Measurements from ENCODE around the gene SHISAL2A.

SHISAL2A gene

DNA sequence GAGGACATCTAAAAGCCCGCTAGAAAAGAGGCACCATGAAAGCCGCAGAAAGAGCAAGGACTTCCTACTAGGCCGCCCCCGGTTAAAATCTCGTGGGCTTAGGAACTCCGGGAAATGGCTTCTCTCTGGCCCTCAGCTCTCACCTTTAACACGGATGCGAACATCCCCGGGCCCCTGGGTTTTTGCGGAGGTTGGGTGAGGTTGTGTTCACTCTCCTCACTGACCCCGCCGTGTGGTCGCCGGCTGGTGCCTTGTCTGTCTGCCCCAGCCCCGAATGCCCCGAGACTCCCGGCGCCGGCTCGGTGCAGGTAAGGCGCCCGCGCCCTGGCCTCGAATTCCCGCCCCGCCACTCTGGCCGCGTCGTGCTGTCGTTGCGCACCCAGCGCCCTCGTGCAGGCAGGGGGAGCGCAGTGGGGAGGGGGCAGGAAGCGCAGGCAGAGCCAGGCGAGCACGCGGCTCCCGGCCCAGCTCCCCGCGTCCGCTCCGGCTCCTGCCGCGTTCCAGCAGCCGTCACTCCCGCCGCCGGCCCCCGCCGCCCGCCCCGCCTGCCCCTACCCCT, at the start of gene SHISAL2A:
Gene SHISAL2A, plus strand, starts transcription at position 437 of the 559 bp plus-strand sequence. CDS start 326 bp downstream, outside the sequence.
- peak; percentile 81 for DNase-seq

DNA sequence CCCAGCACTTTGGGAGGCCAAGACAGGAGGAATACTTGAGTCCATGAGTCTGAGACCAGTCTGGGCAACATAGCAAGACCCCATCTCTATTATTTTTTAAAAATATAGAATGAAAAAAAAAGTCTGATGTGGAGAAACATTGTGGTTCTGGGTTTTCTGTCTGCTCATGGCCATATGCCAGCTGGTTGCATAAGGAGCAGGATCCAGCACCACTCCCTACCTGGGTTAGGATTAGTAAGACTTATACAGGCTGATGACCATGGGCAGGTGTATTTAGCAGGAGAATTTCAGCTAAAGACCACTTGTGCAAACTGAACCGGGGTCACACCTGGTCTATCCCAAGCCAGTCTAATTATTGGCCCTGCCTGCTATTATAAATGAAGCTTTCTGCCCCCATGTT, 47.5 kb upstream of the SHISAL2A start:
- no peak for DNase-seq

DNA sequence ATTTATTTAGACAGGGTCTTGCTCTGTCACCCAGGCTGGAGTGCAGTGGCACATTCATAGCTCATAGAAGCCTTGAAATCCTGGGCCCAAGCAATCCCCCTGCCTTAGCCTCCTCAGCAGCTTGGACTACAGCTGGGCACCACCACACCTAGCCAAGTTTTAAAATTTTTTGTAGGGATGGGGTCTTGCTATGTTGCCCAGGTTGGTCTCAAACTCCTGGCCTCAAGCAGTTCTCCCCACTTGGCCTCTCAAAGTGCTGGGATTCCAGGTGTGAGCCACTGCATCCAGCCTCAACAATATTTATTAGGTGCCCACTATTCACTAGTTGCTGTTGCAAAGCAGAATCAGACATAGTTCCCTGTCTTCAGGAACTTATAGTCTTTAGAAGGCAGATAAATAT, 44.9 kb upstream of the SHISAL2A start:
- DNase-seq, result no peak

DNA sequence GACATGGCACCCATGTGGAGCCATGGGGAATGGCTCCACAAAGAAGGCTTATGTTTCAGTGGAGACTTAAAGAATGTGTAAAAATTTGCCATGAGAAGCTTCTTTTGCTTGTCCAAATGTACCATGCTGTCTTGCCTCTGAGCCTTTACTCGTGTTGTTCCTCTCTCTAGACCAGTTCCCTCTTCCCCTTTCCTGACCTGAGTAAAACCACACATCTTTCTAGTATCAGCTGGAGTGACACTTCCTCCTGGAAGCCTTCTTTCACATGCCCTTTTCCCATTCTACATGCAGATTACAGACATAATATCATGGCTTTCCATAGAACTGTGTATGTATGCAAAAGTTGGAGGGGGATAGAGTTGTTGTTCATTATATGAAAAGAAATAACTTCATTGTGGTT, 44.4 kb upstream of the SHISAL2A start:
- no peak for DNase-seq

DNA sequence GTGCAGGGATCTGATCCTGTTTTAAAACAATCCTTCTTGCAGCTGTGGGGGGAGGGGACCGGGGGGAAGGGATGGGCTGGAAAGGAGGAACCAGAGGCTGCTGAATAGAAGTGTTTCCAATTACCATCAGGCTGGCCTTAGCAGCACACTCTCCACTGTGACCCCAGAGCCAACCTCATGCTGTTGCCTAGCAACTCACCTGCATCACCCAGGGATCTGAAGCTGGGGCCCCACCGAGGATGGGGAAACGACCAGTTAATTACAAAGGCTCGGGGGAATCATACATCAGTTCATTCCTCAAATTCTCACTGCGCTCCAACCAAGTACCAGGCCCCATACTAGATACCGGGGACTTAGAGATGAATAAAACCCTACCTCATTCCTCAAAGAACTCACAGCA, 42.7 kb upstream of the SHISAL2A start:
- DNase-seq, result no peak

DNA sequence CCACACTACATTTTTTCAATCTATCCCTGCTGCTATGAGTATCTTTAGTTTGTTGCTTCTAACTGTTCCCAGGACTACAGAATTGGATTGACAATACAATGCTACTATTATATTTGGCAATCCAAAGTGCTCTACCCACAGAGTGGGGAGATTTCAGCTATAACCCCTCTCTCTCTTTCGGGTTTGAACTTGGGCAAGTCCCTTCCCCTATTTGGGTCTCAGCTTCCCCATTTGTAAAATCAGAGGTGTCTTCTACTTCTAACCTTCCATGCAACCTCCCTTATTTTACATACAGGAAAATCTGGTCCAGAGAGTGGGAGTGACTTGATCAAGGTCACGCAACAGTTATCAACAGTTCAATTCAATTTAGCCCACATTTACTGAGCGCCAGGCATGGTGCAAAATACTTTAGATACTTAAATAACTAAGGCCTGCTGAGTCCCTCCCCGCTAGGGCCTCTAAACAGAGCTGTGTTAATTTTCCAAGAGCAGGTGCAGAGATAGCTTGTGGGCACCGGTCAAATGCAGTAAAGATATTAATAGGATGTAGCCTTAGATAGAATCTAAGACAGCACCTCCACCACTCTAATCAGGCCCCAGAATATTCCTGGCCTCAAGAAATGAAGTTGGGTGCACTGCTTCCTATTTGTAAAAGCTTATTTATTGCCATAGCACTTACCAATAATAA, 40.2 kb upstream of the SHISAL2A start:
- no peak for DNase-seq

DNA sequence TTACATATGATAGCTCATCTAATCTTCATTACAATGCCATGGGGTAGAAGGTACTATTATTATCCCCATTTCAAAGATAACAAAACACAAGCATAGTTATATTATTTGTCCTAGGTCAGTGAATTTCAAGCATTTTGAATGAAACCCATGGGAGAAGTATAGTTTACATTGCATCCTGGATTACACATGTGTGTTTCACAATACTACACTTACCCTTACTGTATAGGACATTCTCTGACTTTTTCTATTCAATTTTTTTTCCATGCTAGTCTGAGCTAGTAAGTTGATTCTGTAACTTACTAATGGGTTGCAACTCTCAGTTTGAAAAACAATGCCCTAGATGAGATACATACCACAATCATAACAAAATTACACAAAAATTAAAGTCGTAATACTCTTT, 39.5 kb upstream of the SHISAL2A start:
- DNase-seq, result no peak

DNA sequence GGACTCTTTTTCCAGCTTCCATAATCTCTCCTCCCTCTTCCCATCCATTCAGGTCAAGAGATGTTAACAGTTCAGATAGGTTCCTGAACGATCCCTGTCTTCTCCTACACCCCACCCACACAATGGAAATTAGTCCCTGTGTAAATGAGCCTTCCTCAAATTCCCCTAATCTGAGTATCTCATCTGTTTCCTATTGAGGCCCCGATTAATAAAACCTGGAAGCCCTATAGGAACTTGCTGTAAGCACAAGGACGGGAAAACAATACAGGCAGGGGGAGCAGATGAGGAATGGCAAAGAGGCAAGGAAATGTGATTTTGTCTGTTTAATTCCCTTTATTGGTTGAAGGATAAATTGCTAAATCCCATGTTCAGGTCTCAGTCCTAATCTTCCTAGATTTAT, 37.9 kb upstream of the SHISAL2A start:
- no peak for DNase-seq

DNA sequence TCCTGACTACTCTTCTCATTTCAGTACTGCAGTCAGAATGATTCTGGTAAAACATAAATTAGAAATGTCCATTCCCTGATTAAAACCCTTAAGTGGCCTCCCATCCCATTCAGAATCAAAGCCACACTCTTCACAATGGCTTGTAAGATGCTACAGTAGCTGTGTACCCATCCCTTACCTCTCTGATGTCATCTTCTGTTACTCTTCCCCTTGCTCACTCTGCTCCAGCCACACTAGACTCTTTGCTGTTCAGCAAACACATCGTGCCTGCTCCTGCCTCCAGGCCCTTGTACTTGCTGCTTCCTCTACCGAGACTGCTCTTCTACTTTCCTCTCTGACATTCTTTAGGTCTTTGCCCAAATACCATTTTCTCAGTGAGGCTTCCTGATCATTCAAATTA, 35.1 kb upstream of the SHISAL2A start:
- no peak for DNase-seq

DNA sequence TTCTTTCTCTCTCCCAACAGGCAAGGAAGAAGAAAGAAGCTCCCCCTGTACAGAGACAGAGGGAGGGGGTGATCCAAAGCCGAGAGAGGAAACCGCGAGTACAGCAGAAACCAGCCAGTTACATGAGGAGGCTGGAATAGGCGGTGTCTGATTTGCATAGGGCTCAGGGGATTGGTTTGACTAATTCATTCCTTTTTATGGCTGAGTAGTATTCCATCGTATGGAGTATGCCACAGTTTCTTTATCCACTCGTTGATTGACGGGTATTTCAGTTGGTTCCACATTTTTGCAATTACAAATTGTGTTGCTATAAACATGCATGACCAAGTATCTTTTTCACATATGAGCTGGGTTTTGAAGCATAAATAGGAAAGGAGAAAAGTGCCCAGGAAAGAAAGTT, 34.2 kb upstream of the SHISAL2A start:
- DNase-seq, result no peak

DNA sequence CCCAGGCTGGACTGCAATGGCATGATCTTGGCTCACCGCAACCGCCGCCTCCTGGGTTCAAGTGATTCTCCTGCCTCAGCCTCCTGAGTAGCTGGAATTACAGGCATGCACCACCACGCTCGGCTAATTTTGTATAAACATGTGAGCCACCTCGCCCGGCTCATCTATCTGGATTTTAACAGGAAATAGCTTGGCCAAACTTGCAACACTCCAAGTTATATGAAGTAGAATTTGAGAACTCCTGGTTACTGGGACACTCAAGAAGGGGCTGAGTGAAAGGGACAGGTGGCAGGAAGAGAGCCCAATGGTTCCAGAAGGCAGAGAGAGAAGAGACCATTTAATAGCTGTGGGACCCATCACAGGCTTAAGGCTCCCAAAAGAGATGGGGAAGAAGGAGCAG, 33.7 kb upstream of the SHISAL2A start:
- DNase-seq, result no peak

DNA sequence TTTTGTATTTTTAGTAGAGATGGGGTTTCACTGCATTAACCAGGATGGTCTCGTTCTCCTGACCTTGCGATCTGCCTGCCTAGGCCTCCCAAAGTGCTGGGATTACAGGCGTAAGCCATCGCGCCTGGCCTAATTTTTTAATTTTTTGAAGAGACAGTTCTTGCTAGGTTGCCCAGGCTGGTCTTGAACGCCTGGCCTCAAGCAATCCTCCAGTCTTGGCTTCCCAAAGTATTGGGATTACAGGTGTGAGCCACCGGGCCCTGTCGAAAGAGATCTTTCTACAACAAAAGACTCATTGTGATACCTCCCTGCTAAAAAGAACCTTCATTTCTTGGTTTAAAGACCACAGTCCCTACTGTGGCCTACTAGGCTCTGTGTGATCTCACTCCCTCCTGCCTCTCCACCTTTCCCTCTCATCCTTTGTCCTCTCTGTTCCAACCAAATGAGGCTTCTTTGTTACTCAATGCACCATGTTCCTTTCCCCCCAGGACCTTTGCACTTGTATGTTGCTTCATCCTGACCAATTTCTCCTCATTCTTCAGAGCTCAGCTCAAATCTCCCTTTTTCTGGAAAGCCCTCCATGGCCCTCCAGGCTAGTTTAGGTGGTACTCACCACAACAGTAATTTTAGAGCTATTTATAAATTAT, 32.3 kb upstream of the SHISAL2A start:
- DNase-seq, result no peak

DNA sequence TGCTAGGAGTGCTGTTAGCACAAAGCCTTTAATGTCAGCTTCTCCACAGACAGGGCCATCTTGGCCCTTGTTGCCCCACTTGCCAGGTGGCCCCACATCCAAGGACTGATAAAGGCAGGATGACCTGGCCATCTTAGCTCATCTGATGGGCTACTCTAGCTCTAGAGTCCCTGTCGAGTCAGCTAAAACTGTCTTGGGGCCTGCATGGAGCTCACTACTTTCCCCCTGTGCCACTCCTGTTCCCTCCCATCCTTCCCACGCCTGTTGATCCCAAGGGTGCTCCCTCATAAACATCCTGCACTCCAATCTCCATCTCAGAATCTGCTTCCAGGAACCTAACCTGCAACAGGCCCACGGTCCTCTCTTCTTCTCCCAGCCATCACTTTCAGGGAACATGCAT, 31.4 kb upstream of the SHISAL2A start:
- no peak for DNase-seq

DNA sequence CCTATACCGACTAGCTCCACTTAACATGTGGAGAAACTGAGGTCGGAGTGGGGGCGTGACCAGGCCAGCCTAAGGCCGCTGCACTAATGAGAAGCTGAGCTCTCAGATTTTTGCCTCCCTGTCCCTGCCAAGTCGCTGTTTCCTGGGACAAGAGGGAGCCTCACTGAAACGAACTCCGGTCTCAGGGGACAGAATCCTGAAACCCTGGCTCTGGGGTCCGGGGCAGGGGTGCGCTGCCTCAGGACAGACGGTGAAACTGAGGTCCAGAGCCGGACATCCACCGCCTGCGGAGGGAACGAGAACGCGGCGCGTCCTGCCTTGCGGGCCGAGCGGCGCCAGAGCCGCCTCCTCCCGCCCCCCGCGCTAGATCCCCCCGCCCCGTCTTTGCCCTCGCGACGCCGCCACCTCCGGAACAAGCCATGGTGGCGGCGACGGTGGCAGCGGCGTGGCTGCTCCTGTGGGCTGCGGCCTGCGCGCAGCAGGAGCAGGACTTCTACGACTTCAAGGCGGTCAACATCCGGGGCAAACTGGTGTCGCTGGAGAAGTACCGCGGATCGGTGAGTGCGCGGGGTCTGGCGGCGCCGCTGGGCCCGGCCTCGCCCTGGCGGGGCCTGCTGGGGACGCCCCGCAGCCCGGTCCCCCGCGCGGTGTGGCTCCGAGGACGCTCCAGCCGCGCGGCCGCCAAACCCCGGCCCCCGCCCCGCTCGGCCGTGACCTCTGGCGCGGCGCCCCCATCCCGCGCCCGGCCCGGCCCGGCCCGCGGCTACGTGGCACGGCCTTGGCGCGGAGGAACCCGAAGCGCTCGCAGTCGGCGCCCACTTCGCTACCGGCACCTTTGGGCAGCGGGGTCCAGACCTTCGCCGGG, 30.7 kb upstream of the SHISAL2A start, which contains the start of gene GPX7:
Gene GPX7, plus strand, starts transcription at position 381 of the 865 bp plus-strand sequence. Its CDS starts 39 bp downstream, at position 420.
- peak; percentile 75 for DNase-seq

DNA sequence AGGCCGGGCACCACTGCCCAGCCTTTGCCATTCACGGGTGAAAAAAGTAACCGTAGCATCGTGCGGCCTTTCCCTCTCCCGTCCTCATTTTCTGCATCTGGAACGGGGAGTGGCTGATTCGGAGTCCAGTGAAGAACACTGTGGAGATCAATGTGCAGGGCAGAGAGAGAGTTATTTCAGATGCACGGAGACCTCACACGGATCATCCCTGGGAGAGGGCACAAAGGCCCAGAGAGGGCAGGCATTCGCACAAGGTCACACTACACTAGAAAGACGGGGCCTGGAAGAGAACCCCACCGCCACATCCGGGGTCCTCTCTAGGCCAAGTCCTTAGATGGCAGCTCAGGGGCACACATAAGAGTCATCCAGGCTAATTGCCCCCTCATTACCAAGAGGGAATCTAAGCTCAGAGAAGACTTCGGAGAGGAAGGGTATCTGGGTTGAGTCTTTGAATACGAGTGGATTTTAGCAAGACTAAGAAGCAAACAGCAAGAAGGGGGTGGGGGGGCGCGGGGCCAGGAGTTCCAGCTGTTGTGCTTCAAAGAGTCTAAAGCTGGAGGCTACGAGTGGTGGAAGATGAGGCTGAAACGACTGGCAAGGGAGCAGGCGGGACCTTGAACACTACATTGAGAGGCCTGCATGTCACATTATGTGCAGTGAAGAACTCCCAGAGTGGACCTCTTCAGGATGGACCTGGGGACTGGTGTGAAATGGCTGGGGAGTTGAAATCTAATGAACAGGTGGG, 29.9 kb upstream of the SHISAL2A start:
- no peak for DNase-seq

DNA sequence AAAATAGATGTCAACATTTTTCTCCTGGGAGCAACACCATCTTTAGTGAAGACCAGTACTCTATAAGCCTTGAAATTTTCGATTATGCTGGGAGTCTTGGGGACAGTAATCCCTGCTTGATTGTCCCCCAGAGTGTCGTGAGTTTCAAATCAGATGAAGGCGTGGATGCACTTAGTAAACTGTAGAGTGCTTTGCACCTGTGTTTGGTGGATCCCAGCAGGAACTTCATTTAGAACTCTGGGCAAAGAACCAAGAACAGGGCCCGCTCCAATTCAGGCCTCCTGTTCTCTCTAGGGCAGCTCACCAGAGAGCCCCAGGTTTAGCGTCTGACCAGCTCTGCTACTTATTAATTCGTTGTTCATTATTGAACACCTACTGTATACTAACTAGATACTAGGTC, 29.3 kb upstream of the SHISAL2A start:
- DNase-seq, result no peak

DNA sequence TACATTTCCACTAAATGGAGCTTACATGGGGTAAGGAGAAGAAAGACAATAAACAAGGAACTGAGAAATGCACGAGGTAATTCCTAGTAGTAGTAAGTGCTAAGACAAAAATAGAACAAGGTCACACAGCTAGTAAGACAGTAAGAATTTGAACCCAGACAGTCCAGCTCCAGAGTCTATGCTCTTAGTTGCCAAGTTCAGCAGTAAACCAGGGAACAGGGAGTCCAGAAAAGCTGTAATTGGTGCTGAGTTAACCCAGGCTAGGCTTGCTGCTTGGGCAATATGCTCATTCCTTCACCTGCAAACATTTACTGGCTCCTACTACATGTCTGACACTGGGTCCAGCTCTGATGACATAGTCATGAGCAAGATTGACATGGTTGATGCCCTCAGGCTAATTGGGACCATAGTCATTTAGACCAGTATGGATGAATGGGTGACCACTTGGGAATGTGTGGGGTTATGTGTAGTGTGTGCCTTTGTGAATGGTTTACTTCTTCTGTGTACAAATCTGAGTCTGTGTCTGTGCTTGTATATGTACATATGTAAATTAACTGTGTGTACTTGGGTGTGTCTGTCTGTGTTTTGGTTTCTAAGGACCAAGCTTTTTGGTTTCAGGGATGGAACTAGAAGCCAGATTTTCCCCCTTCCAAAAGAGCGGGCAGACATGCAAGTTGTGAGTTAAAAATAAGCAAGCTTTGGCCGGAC, 28.8 kb upstream of the SHISAL2A start:
- DNase-seq, result no peak

DNA sequence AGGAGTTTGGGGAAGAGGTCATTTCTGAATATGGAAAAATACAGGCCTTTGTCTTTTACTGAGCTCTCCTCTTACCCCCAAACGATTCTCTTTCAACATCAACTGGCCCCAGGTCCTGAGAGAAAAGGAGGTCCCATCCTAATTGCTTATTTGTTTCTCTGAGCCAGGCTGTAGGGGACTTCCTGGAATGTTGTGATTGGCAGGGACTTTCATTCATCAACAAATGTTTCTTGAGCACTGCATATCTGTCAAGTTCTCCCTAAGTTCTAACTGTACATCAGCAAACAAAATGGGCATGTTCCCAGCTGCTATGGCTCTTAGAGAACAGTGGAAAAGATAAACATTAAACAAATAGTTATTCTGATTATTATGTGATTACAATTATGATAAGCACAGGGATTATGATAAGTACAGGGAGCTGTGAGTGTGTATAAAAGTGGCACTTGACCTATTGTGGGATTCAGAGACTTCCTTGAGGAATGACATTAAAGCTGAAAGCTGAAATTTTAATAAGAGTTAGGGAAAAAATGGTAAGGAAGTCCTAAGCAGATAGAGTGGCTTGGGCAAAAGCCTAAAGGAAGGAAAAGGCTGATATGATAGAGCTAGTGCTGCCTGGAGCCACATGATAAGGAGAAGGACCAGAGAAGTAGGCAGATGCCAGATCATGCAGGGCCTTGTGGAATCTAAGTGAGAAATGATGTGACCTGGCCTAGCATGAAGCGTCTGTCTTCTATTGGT, 19.2 kb upstream of the SHISAL2A start:
- DNase-seq, result no peak

DNA sequence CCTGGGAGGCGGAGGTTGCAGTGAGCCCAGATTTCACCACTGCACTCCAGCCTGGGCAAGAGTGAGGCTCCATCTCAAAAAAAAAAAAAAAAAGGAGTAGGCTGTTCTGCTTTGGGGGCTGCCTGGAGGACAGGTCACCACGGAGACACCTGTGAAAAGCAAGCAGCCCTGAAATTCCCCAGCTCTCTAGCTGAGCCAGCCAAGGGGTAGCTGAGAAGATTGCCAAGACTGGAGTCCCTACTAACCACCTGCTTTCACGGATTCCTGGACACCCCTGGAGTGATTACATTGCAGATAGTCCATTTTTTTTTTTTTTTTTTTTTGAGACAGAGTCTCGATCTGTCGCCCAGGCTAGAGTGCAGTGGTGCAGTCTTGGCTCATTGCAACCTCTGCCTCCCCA, 18.3 kb upstream of the SHISAL2A start:
- no peak for DNase-seq

DNA sequence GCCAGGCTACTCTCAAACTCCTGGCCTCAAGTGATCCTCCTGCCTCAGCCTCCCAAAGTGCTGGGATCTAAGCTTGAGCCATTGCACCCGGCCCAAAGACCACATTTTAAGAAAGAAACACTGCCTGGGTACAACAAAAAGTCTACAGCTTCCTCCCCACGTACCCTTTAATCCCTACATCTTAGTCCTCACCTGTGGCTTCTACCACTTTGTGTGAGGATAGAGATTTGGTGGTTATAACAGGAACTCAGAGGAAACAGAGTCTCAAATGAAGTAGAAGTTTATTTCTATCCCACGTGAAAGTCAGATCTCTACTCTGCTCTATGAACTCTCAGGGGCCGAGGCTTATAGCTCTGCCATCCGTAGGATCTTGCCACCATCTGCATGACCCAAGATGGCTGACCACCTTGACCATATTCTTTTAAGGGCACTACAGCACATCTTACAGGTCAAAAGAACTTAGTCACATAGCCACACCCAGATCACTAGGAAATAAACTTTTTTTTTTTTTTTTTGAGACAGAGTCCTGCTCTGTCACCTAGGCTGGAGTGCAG, 17.4 kb upstream of the SHISAL2A start:
- no peak for DNase-seq

DNA sequence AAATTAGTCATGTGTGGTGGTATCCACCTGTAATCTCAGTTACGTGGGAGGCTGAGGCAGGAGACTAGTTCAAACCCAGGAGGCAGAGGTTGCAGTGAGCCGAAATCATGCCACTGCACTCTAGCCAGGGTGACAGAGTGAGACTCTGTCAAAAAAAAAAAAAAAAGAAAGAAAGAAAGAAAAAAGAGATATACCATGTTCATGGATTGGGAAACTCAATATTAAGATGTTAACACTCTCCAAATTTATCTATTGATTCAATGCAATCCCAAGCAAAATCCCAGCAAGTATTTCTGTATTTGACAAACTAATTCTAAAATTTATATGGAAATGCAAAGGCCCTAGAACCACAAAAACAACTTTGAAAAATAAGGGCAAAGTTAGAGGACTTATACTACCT, 11.0 kb upstream of the SHISAL2A start:
- no peak for DNase-seq
